HG02885 (cell line): ENCODE measurements around the gene RAB28.
"Not testable (repeated sequence)": the region's sequence is repeated elsewhere in the genome, so short reads cannot be mapped to it uniquely, and the experiment has no call there.

Experiments
- ATAC-seq: cut with Tn5 transposase; IDR thresholded peaks from one replicate; pipeline ENCODE4 v1.9.1; 2021; ENCODE audit warnings: mild to moderate bottlenecking; ENCODE audit not compliant: unreplicated experiment, poor library complexity

RAB28 gene

DNA sequence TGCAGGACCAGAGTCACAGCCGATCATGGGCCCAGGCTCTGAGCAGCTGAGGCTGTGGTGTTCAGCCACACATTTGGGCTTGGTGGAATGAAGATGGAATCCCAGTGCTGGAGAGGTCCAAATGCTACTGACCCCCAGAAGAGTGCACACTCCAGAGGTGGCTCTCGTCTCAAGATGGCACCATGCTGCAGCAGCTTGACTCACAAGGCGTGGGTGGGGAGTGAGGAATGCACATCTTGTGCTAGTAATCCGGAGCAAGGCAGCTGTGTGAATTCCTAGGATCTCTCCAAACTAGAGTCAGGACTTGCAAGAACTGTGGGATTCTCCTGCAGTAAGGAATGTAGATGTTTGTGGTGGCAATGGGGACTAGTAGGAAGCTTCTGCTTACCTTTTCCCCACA is 28.7 kb downstream of the RAB28 start:
- ATAC-seq = no peak

DNA sequence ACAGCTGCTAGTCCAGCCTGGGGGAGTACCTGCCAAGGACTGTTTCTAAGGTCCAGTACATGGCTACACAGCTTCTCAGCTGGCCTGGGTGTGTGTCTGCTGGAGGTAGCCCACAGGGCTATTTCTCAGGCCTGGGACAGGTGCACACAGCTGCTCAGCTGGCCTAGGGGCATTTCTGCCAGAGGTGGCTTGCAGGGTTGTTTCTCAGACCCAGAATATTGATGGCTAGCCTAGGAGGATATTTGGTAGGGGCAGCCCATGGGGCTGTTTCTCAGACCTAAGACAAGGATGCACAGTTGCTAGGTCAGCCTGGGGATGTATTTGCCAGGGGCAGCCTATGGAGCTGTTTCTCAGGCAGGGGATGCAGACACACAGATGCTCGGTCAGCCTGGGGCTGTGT is 29.4 kb downstream of the RAB28 start:
- no peak for ATAC-seq

DNA sequence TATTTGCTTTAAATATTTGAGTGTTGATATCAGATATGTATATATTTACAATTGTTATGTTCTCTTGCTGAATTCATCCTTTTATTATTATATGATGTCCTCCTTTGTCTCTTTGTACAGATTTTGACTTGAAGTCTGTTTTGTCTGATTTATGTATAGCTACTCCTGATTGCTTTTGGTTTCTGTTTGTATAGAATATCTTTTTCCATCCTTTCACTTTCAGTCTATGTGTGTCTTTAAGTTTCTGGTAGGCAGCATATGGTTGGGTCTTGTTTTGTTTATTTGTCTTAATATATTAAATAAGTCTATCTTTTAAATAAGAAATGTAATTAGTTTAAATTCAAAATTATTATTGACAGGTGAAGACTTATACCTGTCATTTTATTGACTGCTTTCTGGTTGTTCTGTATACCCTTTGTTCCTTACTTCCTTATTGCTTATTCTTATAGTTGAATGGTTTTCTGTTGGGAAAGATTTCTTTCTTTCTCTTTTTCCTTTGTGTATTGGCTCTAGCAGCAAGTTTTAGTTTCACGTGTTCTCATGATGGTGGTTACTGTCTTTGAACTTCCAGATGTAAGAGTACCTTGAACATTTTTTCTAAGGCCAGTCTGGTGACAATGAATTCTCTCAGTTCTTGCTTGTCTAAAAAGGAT is 31.1 kb downstream of the RAB28 start:
- peak; percentile 71 for ATAC-seq

DNA sequence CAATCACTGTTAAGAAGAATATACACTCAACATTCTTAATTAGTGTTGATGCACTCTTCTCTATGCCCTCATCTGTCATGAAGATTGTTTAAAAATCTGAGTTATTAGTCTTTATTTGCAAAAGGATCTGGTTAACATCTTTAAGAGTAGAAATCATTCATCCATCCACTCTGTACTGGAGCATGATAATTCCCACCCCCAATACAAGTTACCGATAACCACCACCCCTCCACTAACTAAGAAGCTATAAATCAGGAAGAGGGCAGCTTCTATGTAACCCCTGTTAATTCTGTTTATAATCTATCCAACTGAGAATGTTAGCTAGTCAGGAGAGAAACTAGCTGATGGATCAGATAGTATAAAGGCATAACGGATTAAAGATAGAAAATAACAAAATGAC is 34.5 kb downstream of the RAB28 start:
- ATAC-seq = no peak

DNA sequence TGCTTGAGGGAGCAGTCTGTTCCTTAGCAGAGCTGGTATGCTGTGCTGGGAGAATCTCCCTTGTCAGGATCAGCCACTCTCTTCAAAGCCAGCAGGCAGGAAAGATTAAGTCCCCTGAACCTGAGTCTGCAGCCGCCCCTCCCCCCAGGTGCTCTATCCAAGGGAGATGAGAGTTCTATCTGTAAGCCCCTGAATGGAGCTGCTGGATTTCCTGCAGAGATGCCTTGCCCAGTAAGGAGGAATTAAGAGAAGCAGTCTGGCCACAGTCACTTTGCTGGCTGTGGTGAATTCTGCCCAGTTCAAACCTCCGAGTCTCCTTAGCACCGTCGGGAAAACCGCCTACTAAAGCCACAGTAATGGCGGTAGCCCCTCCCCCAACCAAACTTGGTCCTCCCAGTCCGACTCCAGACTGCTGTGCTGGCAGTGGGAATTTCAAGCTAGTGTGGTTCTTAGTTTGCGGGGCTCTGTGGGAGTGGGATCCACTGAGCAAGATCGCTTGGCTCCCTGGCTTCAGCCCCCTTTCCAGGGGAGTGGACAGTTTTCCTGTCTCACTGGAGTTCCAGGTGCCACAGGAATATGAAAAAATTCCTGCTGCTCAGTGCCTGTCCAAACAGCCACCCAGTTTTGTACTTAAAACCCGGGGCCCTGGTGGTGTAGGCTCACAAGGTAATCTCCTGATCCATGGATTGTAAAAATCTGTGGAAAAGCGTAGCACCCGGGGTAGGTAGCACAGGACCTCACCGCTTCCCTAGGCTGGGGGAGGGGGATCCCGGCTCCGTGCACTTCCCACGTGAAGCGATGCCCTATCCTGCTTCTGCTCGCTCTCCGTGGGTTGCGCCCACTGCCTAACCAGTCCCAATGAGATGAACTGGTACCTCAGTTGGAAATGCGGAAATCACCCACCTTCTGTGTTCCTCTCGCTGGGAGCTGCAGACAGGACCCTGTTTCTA is 38.0 kb downstream of the RAB28 start:
- ATAC-seq = no peak

DNA sequence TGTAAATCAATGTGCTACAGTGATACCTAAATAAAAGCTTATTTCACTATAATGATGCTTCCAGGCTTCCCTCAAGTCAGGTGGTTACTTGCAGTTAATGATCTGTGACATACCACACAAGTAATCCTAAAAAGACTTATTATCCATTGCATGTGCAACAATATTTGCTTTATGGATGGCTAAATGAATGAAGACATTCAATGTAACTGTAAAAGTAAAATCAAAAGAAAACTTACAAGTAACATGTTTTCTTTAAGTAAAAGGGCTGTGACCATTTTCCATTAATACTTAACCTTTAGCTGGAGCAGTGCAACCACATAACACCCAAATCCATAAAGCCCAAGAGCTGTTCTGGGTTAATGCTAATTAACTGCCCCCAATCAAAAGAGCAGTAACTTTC is 42.6 kb downstream of the RAB28 start:
- ATAC-seq = no peak

DNA sequence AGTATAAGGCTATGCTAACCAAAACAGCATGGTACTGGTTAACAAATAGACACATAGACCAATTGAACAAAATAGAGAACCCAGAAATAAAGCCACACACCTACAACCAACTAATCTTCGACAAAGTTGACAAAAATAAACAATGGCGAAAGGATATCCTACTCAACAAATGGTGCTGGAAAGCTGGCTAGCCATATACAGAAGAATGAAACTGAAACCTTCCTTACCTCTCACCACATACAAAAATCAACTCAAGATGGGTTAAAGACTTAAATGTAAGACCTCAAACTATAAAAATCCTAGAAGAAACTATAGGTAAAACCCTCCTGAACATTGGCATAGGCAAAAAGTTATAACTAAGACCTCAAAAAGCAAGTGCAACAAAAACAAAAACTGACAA is 47.2 kb downstream of the RAB28 start:
- no peak for ATAC-seq

DNA sequence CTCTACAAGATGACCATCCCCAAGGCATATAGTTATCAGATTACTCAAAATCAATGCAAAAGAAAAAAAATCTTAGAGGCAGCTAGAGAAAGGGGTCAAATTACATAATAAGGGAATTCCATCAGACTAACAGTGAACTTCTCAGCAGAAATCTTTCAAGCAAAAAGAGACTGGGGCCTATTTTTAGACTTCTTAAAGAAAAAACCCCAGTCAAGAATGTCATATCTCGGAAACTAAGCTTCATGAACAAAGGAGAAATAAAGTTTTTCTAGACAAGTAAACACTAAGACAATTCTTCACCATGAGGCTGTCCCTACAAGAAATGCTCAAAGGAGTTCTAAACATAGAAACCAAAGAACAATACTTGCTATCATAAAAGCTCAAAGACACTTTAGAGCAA is 51.7 kb downstream of the RAB28 start:
- no peak for ATAC-seq

DNA sequence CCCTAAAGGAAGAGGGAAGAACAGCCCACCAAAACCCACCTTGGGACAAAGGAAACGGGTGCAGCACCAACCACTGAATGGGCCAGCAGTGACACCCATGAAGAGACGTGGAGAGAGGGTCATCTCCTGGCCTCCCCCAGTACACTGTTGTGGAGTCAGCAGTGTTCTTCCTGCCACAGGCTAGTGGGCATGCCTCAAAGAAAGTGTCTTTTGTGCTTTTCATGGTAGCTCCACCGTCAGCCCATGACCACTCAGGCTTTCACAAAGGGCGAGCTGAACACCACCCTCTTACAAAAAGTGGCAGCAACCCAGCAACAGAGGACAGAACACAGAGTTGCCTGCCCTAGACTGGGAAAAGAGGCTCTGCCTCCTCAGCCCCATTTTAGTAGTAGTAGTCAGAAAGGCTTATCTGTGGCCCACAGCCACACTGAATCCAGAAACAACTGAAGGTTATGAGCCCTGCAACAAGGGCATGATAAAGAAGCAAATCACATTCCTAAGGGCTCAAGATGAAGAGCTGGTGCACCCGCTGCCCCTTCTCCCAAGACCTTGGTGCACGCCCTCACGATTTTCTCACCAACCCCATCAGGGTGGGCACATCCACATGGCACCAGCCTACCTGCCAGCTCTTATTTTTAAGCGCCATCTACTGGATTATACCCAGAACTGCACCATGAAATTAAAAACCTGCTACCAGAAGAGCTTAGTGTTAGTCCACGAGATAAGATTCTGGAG is 53.1 kb downstream of the RAB28 start:
- ATAC-seq = no peak

DNA sequence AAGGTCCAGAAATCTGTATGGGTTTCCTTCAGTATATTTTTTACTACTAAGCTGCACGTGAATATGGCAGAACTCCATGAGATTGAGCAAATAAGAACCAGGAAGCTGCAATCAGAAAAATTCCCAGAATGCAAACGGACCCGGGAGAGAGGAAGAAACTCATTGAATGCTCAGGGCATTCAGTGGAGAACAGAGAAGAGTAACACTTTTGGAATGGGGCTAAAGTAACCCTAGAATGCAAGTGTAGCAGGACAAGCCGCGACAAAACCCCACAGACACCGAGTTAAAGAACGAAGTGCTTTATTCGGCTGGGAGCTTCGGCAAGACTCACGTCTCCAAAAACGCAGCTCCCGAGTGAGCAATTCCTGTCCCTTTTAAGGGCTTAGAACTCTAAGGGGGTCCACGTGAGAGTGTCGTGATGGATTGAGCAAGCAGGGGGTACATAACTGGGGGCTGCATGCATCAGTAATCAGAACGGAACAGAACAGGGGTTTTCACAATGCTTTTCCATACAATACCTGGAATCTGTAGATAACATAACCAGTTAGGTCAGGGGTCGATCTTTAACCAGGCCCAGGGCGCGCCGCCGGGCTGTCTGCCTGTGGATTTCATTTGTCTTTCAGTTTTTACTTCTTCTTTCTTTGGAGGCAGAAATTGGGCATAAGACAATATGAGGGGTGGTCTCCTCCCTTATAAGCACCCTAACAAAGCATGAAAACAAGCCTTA is 56.4 kb downstream of the RAB28 start:
- ATAC-seq = no peak

DNA sequence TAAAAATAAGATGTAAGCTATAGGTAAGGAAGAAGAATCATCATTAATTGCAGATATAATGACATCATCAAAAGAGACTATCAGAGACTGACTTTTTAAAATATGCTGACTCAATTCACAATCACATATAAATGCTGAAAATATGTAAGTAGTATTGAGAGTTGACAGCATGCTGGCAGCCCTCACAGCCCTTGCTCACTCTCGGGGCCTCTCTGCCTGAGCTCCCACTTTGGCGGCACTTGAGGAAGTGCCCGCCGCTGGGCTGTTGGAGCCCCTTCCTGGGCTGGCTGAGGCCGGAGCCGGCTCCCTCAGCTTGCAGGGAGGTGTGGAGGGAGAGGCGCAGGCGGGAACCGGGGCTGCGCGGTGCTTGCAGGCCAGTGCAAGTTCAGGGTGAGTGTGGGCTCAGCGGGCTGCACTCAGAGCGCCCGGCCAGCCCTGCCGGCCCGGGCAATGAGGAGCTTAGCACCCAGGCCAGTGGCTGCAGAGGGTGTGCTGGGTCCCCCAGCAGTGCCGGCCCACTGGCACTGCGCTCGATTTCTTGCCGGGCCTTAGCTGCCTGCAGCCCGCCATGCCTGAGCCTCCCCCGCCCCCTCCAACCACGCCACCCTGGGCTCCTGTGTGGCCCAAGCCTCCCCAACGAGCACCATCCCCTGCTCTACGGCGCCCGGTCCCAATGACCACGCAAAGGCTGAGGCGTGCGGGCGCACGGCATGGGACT is 68.9 kb downstream of the RAB28 start:
- no peak for ATAC-seq

DNA sequence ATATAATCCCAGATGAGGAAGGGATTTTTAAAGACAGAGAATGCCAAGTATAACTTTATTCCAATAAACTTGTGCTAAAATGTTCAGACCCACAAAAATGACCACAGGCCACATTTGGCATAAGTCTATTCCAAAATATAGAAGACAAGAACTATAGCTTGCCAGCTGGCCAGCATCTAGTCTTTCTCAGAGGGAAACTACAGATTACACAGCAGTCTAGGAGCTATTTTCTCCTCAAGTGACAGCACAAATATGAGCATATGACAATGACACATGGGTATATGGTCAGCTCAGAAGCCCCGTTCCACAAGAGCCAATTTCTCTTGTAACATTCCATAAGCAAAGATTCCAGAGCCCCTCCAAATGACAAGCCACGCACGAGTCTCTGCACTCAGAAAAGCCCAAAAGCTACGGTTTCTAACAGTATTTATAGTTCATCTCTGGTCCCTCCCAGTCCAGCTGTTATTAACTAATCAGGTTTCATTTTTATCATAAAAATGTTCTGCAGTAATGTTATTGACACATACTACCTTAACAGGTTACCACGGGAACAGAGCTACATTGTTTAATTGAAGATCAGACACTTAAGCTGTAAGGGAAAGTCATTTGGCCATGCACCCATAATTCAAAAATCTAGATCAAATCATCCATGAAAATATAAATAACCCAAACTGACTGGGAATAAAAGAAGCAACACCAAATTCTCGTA is 70.3 kb downstream of the RAB28 start:
- ATAC-seq = no peak

DNA sequence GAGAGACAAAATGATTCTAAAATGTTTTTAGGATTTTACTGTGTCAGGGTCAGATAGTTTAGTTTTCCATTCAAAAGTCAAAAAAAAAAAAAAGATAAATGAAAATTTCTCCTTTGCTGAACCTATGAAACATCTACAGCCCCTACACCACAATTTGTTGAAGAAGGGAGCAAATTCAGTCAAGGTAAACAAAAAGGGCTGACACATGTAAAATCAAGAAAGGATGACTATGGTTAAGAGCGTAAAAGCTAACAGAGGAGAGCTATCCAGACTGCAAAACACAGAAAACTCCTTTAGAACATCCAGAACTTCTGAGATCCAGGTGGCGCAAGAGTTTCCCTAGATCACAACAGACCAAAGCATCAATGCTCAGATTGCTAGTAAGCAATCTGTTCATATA is 72.2 kb downstream of the RAB28 start:
- ATAC-seq = no peak

DNA sequence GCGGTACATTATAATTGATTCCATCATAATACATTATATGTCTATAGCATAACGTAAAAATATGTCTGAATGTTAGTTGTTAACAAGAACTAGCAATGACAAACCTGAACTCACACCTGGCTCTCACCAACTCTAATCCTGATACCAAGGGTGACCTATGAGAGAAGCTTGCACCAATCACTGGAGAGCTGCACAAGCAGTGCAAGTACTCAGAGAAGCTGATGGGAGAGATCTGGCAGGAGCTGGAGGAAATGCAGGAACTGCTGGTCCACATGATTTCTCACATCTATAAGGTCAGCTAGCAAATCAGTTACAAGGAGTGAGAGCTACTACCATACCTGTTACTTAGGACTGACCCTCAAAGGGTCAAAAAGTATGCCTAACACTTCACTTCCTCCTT is 74.8 kb downstream of the RAB28 start:
- ATAC-seq = no peak

DNA sequence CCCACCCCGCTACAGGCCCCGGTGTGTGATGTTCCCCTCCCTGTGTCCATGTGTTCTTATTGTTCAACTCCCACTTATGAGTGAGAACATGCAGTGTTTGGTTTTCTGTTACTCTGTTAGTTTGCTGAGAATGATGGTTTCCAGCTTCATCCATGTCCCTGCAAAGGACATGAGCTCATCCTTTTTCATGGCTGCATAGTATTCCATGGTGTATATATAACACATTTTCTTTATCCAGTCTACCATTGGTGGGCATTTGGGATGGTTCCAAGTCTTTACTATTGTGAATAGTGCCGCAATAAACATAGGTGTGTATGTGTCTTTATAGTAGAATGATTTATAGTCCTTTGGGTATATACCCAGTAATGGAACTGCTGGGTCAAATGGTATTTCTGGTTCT is 78.0 kb downstream of the RAB28 start:
- not testable (repeated sequence) for ATAC-seq

DNA sequence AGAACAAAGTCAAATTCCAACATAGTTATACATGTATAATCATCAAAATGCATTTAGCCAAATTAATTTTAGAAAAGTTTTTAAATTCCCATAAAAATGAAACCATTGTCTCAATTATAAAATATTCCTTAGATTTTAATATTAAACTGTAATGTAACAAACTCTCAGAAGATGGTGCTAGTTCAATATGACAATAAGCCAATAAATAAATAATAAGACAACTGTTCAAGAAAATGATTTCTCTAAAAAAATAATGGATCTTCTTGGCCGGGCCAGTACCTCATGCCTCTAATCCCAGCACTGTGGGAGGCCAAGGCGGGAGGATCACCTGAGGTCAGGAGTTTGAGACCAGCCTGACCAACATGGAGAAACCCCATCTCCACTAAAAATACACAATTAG is 80.3 kb downstream of the RAB28 start:
- ATAC-seq = no peak

DNA sequence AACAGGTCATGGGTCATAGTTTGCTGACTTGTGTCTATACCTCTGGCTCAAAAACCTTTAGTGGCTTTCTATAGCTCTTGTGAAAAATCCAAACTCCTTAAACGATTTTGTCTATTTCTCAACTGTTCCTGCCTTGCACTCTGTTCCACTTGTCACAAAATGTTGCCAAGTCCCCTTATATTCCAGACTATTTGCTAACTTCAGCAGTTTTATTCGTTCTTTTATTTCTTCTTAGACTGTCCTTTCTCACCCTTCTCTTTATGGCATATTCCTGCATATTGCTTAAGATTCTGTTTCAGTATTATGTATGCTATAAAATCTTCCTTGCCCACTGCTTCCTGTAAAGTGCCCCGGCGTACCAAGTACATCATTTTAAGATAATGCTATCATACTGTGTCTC is 80.8 kb downstream of the RAB28 start:
- no peak for ATAC-seq

DNA sequence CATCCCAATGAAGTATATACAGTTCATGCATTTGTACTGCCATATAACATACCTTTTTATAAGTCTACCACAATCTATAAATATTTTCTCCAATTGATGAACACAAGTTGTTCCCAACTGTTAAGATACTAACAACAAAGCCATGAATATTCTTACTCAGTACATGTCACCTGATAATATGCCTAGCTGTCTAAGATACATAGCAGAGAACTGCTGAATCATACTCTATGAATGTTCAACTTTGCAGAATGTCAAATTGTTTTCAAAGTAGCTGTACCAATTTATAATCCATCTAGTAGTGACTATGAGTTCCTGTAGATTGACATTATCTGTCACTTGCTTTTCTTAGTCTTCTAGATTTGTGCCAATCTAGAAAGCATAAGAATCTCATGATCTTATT is 84.9 kb downstream of the RAB28 start:
- no peak for ATAC-seq

DNA sequence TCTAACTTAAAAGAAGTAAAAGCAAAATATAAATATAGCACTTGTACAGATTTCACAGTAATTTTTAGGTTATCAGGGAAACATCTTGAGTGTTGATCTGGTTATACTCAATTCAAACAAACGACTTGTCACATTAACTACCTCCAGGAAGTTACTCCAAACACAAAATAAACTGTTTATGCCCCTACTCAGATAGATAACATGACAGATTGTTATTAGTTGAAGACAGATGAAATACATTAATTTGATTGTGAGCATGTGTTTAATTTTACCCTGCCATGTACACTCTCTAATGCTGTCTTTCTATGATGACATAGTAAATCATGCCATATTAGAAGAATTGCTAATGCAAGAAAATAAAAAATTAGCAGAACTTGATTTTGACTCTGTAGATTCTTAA is 88.0 kb downstream of the RAB28 start:
- ATAC-seq = no peak
